A172 (cell line): ENCODE data around the gene BACH1. TPM values are rescaled to one million over a fixed set of nuclear protein-coding genes. Genes with fewer than 3 reads are reported as not detected.

ENCODE experiments used
- DNase-seq: peaks from one replicate; pipeline ENCODE4 v3.0.0-alpha.2; 2015; ENCODE audit warnings: low spot score
- total RNA-seq: library from RNA; depleted of rRNA; stranded (reverse); fragments of >200 nt; shearing (Covaris generic); gene quantifications from 2 replicates; pipeline ENCODE4 v1.2.3, GENCODE V29; 2014; rRNA removed

The BACH1 gene
- total RNA-seq, 1 experiment from 2014 or later: 60.6 TPM

GRCh38 chr21:29379517-29380054 is 80.9 kb downstream of the BACH1 start:
- no peak for DNase-seq

GRCh38 chr21:29382030-29382654 is 83.4 kb downstream of the BACH1 start:
- peak; percentile 90 for DNase-seq

GRCh38 chr21:29384683-29385359 is 86.1 kb downstream of the BACH1 start:
- DNase-seq: no peak

GRCh38 chr21:29385934-29386520 is 87.3 kb downstream of the BACH1 start:
- no peak for DNase-seq

GRCh38 chr21:29386803-29387202 is 88.1 kb downstream of the BACH1 start:
- DNase-seq: no peak

GRCh38 chr21:29387598-29387997 is 88.9 kb downstream of the BACH1 start:
- no peak for DNase-seq

- no peak for DNase-seq
These were observed 90.4 kb downstream of the BACH1 start for GRCh38 chr21:29389136-29389535.

GRCh38 chr21:29390778-29391177 is 92.1 kb downstream of the BACH1 start:
- no peak for DNase-seq

- DNase-seq: no peak
These were observed 95.3 kb downstream of the BACH1 start for GRCh38 chr21:29394051-29394450.

Other genes with a start within 250 kb of the BACH1 start
- gene CCT8, start 225.3 kb upstream of the BACH1 start, total RNA-seq: 463 and 619 TPM in 2 replicates
- gene MAP3K7CL, start 168.3 kb upstream of the BACH1 start, total RNA-seq: 19.4 and 21.7 TPM in 2 replicates